Lower leg skin (tissue), 3 donors: ENCODE measurements around the gene SLC39A12.

Experiments used
- POLR2A ChIP-seq, 2 donors: fragments of 450-650 bp; IDR thresholded peaks; one replicate each; pipeline ENCODE4 v1.6.1; 2016 to 2017; ENCODE audit warnings: antibody characterized with exemption in 2 of 2, mild to moderate bottlenecking in 1 of 2, moderate library complexity in 1 of 2
- TF ChIP-seq, protein P1 (sequence below), 3 donors: fragments of 450-650 bp; IDR thresholded peaks; one replicate each; pipeline ENCODE4 v1.5.1; 2016; ENCODE audit warnings: antibody characterized with exemption in 3 of 3, mild to moderate bottlenecking in 3 of 3, moderate library complexity in 2 of 3

GRCh38 chr10:17989908-17990767 lies 38.4 kb downstream of the SLC39A12 start:
- TF ChIP-seq, protein P1, sequence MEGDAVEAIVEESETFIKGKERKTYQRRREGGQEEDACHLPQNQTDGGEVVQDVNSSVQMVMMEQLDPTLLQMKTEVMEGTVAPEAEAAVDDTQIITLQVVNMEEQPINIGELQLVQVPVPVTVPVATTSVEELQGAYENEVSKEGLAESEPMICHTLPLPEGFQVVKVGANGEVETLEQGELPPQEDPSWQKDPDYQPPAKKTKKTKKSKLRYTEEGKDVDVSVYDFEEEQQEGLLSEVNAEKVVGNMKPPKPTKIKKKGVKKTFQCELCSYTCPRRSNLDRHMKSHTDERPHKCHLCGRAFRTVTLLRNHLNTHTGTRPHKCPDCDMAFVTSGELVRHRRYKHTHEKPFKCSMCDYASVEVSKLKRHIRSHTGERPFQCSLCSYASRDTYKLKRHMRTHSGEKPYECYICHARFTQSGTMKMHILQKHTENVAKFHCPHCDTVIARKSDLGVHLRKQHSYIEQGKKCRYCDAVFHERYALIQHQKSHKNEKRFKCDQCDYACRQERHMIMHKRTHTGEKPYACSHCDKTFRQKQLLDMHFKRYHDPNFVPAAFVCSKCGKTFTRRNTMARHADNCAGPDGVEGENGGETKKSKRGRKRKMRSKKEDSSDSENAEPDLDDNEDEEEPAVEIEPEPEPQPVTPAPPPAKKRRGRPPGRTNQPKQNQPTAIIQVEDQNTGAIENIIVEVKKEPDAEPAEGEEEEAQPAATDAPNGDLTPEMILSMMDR (IDR thresholded peaks at IDR 0.05): no peak
- TF ChIP-seq POLR2A (IDR thresholded peaks at IDR 0.05): no peak
